ENCODE data around the gene FRMD4A. TPM values are rescaled to one million over a fixed set of nuclear protein-coding genes. Genes with fewer than 3 reads are reported as not detected.

Gene FRMD4A
- total RNA-seq, 4 donors from 2014 or later = 13.7 to 27.2 (median 19.6) TPM

- H3K9me3 ChIP-seq = no peaks in the 10 kb centered on the region
- WGBS, 2 donors (ENCODE audit: low coverage in 1 of 2) = 80 to 85% methylated on average over 11 to 13 of the region's 15 CpGs
- H3K36me3 ChIP-seq = peaks cover 0 to 43% of the 10 kb centered on the region in 2 donors
- no peak overlapping the region for H3K27ac ChIP-seq
- H3K27me3 ChIP-seq = no peaks in the 10 kb centered on the region
- no peak for TF ChIP-seq POLR2AphosphoS5 (IDR thresholded peaks at IDR 0.05)
- TF ChIP-seq POLR2A (IDR thresholded peaks at IDR 0.05) = no peak
- no peak for TF ChIP-seq CTCF (IDR thresholded peaks at IDR 0.05)
- no peak for TF ChIP-seq EP300 (IDR thresholded peaks at IDR 0.05)
- H3K4me1 ChIP-seq = no peaks in the 10 kb centered on the region
- H3K4me3 ChIP-seq = no peak overlapping the region
- ATAC-seq = no peak
These were observed 587.5 kb downstream of the FRMD4A start for GRCh38 chr10:13743101-13743693.

- no peak for TF ChIP-seq EP300 (IDR thresholded peaks at IDR 0.05)
- no peak for TF ChIP-seq POLR2A (IDR thresholded peaks at IDR 0.05)
- no peak for TF ChIP-seq POLR2AphosphoS5 (IDR thresholded peaks at IDR 0.05)
- no peak for TF ChIP-seq CTCF (IDR thresholded peaks at IDR 0.05)
- H3K27ac ChIP-seq = no peak overlapping the region
- H3K4me1 ChIP-seq = no peaks in the 10 kb centered on the region
- no peaks in the 10 kb centered on the region for H3K9me3 ChIP-seq
- no peak for ATAC-seq
- H3K4me3 ChIP-seq = no peak overlapping the region
- no peaks in the 10 kb centered on the region for H3K27me3 ChIP-seq
- 100% methylated on average over 1 to 2 of the region's 5 CpGs for WGBS, 2 donors (ENCODE audit: low coverage in 1 of 2)
- peaks cover 0 to 47% of the 10 kb centered on the region in 2 donors for H3K36me3 ChIP-seq
These were observed 589.3 kb downstream of the FRMD4A start for GRCh38 chr10:13741438-13741837.

GRCh38 chr10:13740461-13740860, 590.3 kb downstream of the FRMD4A start:
- peaks cover 0 to 50% of the 10 kb centered on the region in 2 donors for H3K36me3 ChIP-seq
- H3K27ac ChIP-seq = no peak overlapping the region
- no peak for TF ChIP-seq POLR2AphosphoS5 (IDR thresholded peaks at IDR 0.05)
- TF ChIP-seq EP300 (IDR thresholded peaks at IDR 0.05) = no peak
- TF ChIP-seq CTCF (IDR thresholded peaks at IDR 0.05) = no peak
- no peak for TF ChIP-seq POLR2A (IDR thresholded peaks at IDR 0.05)
- 54 to 75% methylated on average over 3 to 4 of the region's 4 CpGs for WGBS, 2 donors (ENCODE audit: low coverage in 1 of 2)
- no peak overlapping the region for H3K4me3 ChIP-seq
- no peak for ATAC-seq
- no peaks in the 10 kb centered on the region for H3K27me3 ChIP-seq
- H3K4me1 ChIP-seq = no peaks in the 10 kb centered on the region
- no peaks in the 10 kb centered on the region for H3K9me3 ChIP-seq

- H3K4me1 ChIP-seq = no peaks in the 10 kb centered on the region
- no peak overlapping the region for H3K27ac ChIP-seq
- no peaks in the 10 kb centered on the region for H3K9me3 ChIP-seq
- H3K36me3 ChIP-seq = peaks cover 0 to 52% of the 10 kb centered on the region in 2 donors
- H3K4me3 ChIP-seq = no peak overlapping the region
- no peak for TF ChIP-seq EP300 (IDR thresholded peaks at IDR 0.05)
- no peak for TF ChIP-seq POLR2AphosphoS5 (IDR thresholded peaks at IDR 0.05)
- WGBS, 2 donors (ENCODE audit: low coverage in 1 of 2) = 63 to 81% methylated on average over 1 to 2 of the region's 2 CpGs
- ATAC-seq = no peak
- H3K27me3 ChIP-seq = no peaks in the 10 kb centered on the region
These were observed 591.5 kb downstream of the FRMD4A start for GRCh38 chr10:13739183-13739582.

GRCh38 chr10:13736506-13736905, 594.2 kb downstream of the FRMD4A start:
- Histone ChIP-seq H3K27me3 (no peaks in the 10 kb centered on the region), H3K36me3 (peaks cover 0 to 74% of the 10 kb centered on the region in 2 donors), H3K27ac (no peak overlapping the region), H3K4me1 (no peaks in the 10 kb centered on the region), H3K4me3 (no peak overlapping the region), H3K9me3 (no peaks in the 10 kb centered on the region)
- 80 to 95% methylated on average over 3 of the region's 3 CpGs for WGBS, 2 donors (ENCODE audit: low coverage in 1 of 2)
- TF ChIP-seq EP300 (IDR thresholded peaks at IDR 0.05) (no peak), POLR2A (IDR thresholded peaks at IDR 0.05) (no peak), POLR2AphosphoS5 (IDR thresholded peaks at IDR 0.05) (no peak), CTCF (IDR thresholded peaks at IDR 0.05) (no peak)
- ATAC-seq = no peak
